Transverse colon (tissue), 4 donors: ENCODE data around the gene NKRF. TPM values are rescaled to one million over a fixed set of nuclear protein-coding genes. Genes with fewer than 3 reads are reported as not detected.
"Not testable (repeated sequence)": the region's sequence is repeated elsewhere in the genome, so short reads cannot be mapped to it uniquely, and the experiment has no call there.

Experiments
- DNase-seq: peaks from one replicate; pipeline ENCODE4 v3.0.0-alpha.2; 2019
- H3K27ac ChIP-seq, 4 donors: fragments of 200-600 bp; sonication (generic); 2 replicates each; pipeline ENCODE4 v1.5.1; 2016 to 2018; ENCODE audit warnings: inconsistent platforms in 4 of 4
- H3K27me3 ChIP-seq: fragments of 200-600 bp; sonication (generic); 2 replicates; pipeline ENCODE4 v1.5.1; 2017; ENCODE audit warnings: inconsistent platforms
- H3K36me3 ChIP-seq, 4 donors: fragments of 200-600 bp; sonication (generic); 2 replicates each; pipeline ENCODE4 v1.5.1; 2017 to 2019; ENCODE audit warnings: inconsistent platforms in 4 of 4
- H3K4me1 ChIP-seq, 4 donors: fragments of 200-600 bp; sonication (generic); 2 replicates each; pipeline ENCODE4 v1.5.1; 2017 to 2020; ENCODE audit warnings: inconsistent platforms in 4 of 4
- H3K4me3 ChIP-seq, 4 donors: fragments of 200-600 bp; sonication (generic); 1 replicate in 1 of 4; 2 replicates in 3 of 4; pipeline versions ENCODE4 v1.5.1 to v1.6.1; 2017 to 2019; ENCODE audit warnings: inconsistent platforms in 4 of 4
- H3K9me3 ChIP-seq, 2 donors: fragments of 200-600 bp; sonication (generic); 2 replicates each; pipeline ENCODE4 v1.5.1; 2017 to 2019; ENCODE audit warnings: inconsistent platforms in 2 of 2
- EP300 ChIP-seq: sonication (generic); formaldehyde crosslinking; IDR thresholded peaks from one replicate; pipeline ENCODE4 v1.6.1; 2017; ENCODE audit warnings: antibody characterized with exemption, low read depth
- POLR2A ChIP-seq: fragments of 450-650 bp; IDR thresholded peaks from one replicate; pipeline ENCODE4 v1.6.1; 2016; ENCODE audit warnings: antibody characterized with exemption, mild to moderate bottlenecking, moderate library complexity
- POLR2AphosphoS5 ChIP-seq, 3 donors: sonication (generic); formaldehyde crosslinking; IDR thresholded peaks; one replicate each; pipeline ENCODE4 v1.6.1; 2016; ENCODE audit warnings: antibody characterized with exemption in 3 of 3
- WGBS, 2 donors: methylation state at CpG; one replicate each; pipeline ENCODE4 v1.1.5; 2018; ENCODE audit warnings: low coverage in 1 of 2; 5-methylcytosine and 5-hydroxymethylcytosine counted together
- in situ Hi-C, 4 donors: fragments of 200-750 bp; cut with MboI; loops; one replicate each; pipeline versions ENCODE4 v1.15.0 to v1.15.1; 2017; ENCODE audit warnings: low sequenced_read_pairs in 3 of 4, low pct_ligation_motif_present in 1 of 4, low pct_unique_long_range_greater_than_20kb in 1 of 4
- intact Hi-C: fragments of 100-400 bp; cut with DNase I; formaldehyde crosslinking; loops from one replicate; pipeline ENCODE4 v1.15.1; 2023; ENCODE audit warnings: low total_unique reads
- total RNA-seq, 4 donors: library from RNA; depleted of rRNA; stranded (reverse); fragments of >200 nt; gene quantifications; one replicate each; pipeline ENCODE4 v1.1.0, GENCODE V29; 2016
- TF ChIP-seq, protein P1 (sequence below), 5 experiments: fragments of 200-600 bp in 3 of 5; fragments of 450-650 bp in 2 of 5; sonication (generic) in 3 of 5; IDR thresholded peaks; 1 replicate in 2 of 5; 2 replicates in 3 of 5; pipeline ENCODE4 v1.5.1; 2016 to 2017; ENCODE audit warnings: antibody characterized with exemption in 5 of 5, inconsistent platforms in 3 of 5, mild to moderate bottlenecking in 2 of 5, moderate library complexity in 1 of 5

Gene NKRF
- total RNA-seq, 4 donors from 2014 or later = 1.5 to 6.8 (median 3.3) TPM

DNA sequence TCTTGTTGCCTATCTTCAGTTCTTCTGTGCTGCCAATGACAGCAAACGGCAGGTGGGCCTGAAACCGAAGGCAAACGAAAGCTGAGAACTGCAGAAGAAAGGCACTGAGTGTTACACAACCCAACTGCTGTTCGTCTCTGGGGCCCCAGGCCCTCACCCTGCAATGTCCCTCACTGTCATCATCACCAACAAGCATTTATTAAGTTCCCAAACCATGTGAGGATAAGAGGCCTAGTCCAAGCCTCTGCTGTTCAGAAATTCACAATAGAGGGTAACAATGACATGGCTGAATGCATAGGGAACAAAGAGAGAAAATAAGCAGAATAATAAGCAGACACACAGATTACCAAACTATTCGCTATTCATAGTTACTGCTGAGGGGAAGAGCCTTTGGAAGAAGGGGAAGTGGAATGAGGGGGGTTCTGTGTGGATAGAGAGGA is 34.5 kb upstream of the NKRF start:
- Histone ChIP-seq H3K9me3 (no peaks in the 10 kb centered on the region), H3K4me1 (no peaks in the 10 kb centered on the region), H3K36me3 (no peaks in the 10 kb centered on the region), H3K27me3 (no peaks in the 10 kb centered on the region), H3K4me3 (no peak overlapping the region), H3K27ac (no peak overlapping the region)
- intact Hi-C loops = no loop called here
- in situ Hi-C loops = no loop called here
- DNase-seq = no peak
- TF ChIP-seq EP300 = no peak
- no peak for TF ChIP-seq POLR2AphosphoS5 (IDR thresholded peaks at IDR 0.05)
- TF ChIP-seq, protein P1, sequence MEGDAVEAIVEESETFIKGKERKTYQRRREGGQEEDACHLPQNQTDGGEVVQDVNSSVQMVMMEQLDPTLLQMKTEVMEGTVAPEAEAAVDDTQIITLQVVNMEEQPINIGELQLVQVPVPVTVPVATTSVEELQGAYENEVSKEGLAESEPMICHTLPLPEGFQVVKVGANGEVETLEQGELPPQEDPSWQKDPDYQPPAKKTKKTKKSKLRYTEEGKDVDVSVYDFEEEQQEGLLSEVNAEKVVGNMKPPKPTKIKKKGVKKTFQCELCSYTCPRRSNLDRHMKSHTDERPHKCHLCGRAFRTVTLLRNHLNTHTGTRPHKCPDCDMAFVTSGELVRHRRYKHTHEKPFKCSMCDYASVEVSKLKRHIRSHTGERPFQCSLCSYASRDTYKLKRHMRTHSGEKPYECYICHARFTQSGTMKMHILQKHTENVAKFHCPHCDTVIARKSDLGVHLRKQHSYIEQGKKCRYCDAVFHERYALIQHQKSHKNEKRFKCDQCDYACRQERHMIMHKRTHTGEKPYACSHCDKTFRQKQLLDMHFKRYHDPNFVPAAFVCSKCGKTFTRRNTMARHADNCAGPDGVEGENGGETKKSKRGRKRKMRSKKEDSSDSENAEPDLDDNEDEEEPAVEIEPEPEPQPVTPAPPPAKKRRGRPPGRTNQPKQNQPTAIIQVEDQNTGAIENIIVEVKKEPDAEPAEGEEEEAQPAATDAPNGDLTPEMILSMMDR (IDR thresholded peaks at IDR 0.05) = no peak
- TF ChIP-seq POLR2A = no peak
- WGBS, 2 donors = 70 to 100% methylated on average over 1 to 5 of the region's 5 CpGs

DNA sequence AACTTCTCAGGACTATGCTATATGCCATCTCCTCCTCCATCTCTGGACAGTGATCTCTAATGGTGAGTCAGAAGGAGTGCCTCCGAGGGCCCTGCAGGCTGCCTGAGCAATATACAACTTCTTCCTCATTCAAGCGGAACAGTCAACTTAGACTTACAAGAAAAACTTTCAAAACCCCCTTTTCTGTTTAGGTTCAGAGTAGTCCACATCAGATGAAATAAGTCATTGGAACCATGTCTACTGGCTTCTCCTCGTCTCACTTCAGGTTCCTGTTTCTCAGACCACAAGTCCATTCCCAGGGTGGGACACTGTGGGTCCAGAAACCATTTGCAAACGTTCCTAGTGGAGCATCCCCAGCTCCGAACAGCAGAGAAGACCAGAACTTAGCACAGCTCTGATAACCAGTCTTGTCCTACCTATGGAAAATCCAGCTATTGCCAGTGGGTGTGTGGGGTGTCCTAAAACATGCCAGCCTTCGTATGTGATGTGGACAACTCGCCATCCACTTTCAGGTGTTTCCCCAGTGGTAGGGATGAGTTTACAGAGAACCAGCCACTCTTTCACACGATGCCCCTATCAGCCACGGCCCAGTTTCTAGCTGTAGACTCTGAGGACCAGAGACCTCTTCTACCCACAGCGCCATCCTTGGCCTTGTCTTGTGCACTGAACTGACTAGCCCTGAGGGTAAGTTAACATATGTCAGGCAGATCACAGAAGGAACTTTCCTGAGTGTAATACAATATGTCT is 32.7 kb upstream of the NKRF start:
- Histone ChIP-seq H3K9me3 (no peaks in the 10 kb centered on the region), H3K27ac (no peak overlapping the region), H3K4me1 (no peaks in the 10 kb centered on the region), H3K36me3 (no peaks in the 10 kb centered on the region), H3K27me3 (no peaks in the 10 kb centered on the region), H3K4me3 (no peak overlapping the region)
- 55 to 68% methylated on average over 2 to 10 of the region's 10 CpGs for WGBS, 2 donors
- intact Hi-C loops (no loop called here), in situ Hi-C loops (no loop called here)
- DNase-seq = no peak
- TF ChIP-seq, protein P1 (IDR thresholded peaks at IDR 0.05) = no peak
- TF ChIP-seq POLR2AphosphoS5 (IDR thresholded peaks at IDR 0.05) = no peak
- no peak for TF ChIP-seq POLR2A
- TF ChIP-seq EP300 = no peak

DNA sequence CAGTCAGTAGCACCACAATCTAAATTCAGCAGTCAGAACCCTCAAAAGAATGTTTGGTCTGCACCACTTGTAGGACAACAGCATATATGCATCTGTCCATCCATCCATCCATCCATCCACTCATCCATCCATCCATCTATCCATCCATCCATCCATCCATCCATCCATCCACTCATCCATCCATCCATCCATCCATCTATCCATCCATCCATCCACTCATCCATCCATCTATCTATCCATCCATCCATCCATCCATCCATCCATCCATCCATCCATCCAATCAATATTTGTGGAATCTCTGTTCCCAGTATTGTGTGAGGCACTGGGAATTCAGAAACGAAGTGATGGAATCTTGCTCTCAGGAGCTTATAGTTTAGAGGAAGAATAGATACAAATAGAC is 31.2 kb upstream of the NKRF start:
- H3K27ac ChIP-seq, H3K27me3 ChIP-seq, H3K9me3 ChIP-seq, H3K36me3 ChIP-seq, in situ Hi-C loops, intact Hi-C loops, H3K4me1 ChIP-seq, DNase-seq, H3K4me3 ChIP-seq: not testable (repeated sequence)
- WGBS, 2 donors = 77% methylated on average over 1 of the region's 1 CpG; no CpG with 5 or more reads in 1 of the 2 donors

DNA sequence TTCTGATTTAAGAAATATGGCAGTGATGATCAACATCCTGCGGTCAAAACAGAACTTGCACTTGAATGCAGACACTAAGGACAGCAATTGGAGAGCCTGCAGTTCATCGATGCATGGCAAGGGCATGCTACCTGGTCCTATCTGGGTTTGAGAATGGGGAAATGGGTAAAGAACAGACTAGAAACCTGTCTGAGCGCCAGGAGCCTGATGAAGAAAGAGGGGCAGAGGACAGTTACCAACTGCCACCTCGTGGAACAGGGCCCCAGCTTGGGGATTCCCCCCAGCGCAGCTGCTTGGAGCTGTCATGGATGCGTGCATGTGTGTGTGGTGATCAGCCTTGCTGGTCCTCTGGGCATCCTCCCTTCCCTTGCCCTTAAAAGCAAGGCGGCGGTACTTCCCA is 30.2 kb upstream of the NKRF start:
- H3K27me3 ChIP-seq = no peaks in the 10 kb centered on the region
- peak; percentile 31 for DNase-seq
- TF ChIP-seq, protein P1 (IDR thresholded peaks at IDR 0.05) = no peak
- no peak for TF ChIP-seq POLR2AphosphoS5 (IDR thresholded peaks at IDR 0.05)
- no peak for TF ChIP-seq POLR2A
- no peak for TF ChIP-seq EP300
- H3K27ac ChIP-seq = no peak overlapping the region
- H3K9me3 ChIP-seq = no peaks in the 10 kb centered on the region
- no peak overlapping the region for H3K4me3 ChIP-seq
- in situ Hi-C loops (no loop called here), intact Hi-C loops (no loop called here)
- H3K36me3 ChIP-seq = no peaks in the 10 kb centered on the region
- WGBS, 2 donors = 72 to 100% methylated on average over 1 to 8 of the region's 8 CpGs
- H3K4me1 ChIP-seq = no peaks in the 10 kb centered on the region

DNA sequence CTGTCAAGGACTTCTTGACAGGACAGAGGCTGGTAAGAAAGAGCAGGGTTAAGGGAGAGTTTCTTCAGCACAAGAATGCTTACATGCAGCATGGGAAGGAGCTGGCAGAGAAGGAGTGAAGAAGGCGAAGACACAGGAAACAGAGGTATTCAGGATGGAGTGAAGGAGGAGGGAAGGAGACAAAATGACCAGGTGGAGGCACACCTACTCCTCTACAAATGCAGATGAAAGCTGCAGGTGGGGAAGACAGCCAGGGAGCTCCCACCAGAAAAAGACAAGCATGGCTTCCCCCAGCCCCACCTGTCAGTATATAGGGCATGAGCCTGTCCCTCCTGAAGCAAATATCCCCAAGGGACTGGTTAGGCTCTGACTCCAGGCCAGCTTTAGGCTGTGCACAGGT is 29.6 kb upstream of the NKRF start:
- H3K36me3 ChIP-seq = no peaks in the 10 kb centered on the region
- in situ Hi-C loops = no loop called here
- DNase-seq = no peak
- no peak for TF ChIP-seq POLR2A
- TF ChIP-seq, protein P1 (IDR thresholded peaks at IDR 0.05) = no peak
- no peak for TF ChIP-seq EP300
- TF ChIP-seq POLR2AphosphoS5 (IDR thresholded peaks at IDR 0.05) = no peak
- H3K4me3 ChIP-seq = no peak overlapping the region
- no peak overlapping the region for H3K27ac ChIP-seq
- intact Hi-C loops = no loop called here
- H3K27me3 ChIP-seq = no peaks in the 10 kb centered on the region
- WGBS, 2 donors = 80 to 85% methylated on average over 1 of the region's 1 CpG
- no peaks in the 10 kb centered on the region for H3K9me3 ChIP-seq
- no peaks in the 10 kb centered on the region for H3K4me1 ChIP-seq
